Right kidney (tissue), 1 donor: ENCODE results near the gene AKAP1.

Experiments used
- DNase-seq: peaks from one replicate; pipeline ENCODE4 v3.0.0-alpha.2; 2016

The AKAP1 gene

DNA sequence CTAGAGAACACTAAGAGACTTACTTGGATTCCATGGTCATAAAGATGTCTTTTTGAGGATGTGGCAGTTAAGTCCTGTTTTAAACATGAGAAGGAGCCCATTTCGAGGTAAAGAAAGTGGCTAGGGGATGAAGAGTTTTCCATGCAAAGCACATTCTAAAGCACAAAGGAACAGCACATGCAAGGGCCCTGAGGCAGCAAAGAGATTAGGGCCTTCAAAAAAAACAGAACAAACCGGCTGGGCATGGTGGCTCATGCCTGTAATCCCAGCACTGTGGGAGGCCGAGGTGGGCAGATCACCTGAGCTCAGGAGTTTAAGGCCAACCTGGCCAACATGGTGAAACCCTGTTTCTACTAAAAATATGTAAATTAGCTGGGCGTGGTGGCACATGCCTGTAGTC, 79.8 kb downstream of the AKAP1 start:
- DNase-seq, result no peak

- no peak for DNase-seq
Measured at GRCh38 chr17:57165754-57166153, 80.7 kb downstream of the AKAP1 start.

DNA sequence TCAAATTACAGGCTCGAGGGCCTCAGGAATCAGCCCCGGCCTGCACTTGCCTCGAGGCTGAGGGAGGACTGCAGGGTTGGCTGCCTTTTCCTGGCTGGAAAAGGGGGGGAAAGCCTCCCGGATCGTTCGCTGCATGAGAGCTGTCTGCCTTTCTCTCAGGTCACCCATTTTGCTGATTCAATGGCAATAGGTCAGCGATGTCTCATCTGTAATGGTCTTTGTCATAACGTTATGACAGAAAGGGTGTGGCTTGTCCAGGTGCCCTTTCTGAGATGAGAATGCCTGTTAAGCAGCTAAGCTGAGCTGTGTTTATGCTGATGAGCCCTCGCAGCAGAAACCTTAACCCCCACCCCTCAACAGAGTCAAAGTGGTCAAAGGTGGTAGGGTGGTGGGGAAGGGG, 81.8 kb downstream of the AKAP1 start:
- DNase-seq, result no peak

- no peak for DNase-seq
Measured at GRCh38 chr17:57168695-57169094, 83.6 kb downstream of the AKAP1 start.

DNA sequence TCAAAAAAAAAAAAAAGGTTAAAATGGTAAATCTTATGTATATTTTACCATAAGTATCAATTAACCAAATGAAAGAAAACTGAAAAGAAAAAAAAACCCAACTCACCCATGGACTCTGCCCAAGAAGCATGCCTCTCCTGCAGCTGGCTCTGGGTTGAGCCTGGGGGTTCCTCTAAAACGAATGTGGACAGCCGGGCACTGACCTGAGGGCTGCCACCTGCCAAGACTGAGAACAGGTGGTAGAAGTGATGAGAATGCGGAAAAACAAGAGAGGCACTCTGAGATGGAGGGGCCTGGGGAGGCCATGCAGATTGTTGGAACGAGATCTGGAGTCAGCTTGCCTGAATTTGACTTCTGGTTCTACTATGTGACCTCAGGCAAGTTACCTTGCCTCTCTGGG, 85.8 kb downstream of the AKAP1 start:
- no peak for DNase-seq
